H1 (cell line): ENCODE data around the gene NEFH. TPM values are rescaled to one million over a fixed set of nuclear protein-coding genes. Genes with fewer than 3 reads are reported as not detected.

Experiments
- KDM4A ChIP-seq: IDR thresholded peaks from one replicate; pipeline ENCODE4 v1.7.1; 2012; ENCODE audit warnings: low read depth, mild to moderate bottlenecking, moderate library complexity, low read length, inconsistent platforms; ENCODE audit not compliant: severe bottlenecking
- polyA plus RNA-seq, 7 experiments: library from polyadenylated mRNA; depleted of rRNA in 3 of 7; stranded (reverse) in 5 of 7; unstranded in 2 of 7; fragments of >200 nt in 5 of 7; fragments of 200-250 nt in 2 of 7; gene quantifications; 1 replicate in 5 of 7; 2 replicates in 1 of 7; 4 replicates in 1 of 7; pipeline versions ENCODE4 v1.2.1 to v1.2.3, GENCODE V29; 2011 to 2013; ENCODE audit warnings: missing spikeins in 2 of 7, mixed read lengths in 2 of 7
- total RNA-seq: library from RNA; stranded (reverse); fragmentation: NEBNext Ultra II Directional; extraction: Animal tissue kit (Norgen Biotek cat#: 25700); gene quantifications from 2 replicates; pipeline ENCODE4 v1.2.1, GENCODE V29; 2021

NEFH gene
- total and polyA plus RNA-seq, 2 of the 8 experiments (the other 6 are each of a cell fraction or from before 2014, with no cell fraction given): 0.57 to 2.3 TPM

- TF ChIP-seq KDM4A: no peak
Measured at GRCh38 chr22:29521526-29521925, 41.5 kb downstream of the NEFH start (continued).
